ENCODE results near the gene SFTPA1. TPM values are rescaled to one million over a fixed set of nuclear protein-coding genes. Genes with fewer than 3 reads are reported as not detected.
"Not testable (repeated sequence)": the region's sequence is repeated elsewhere in the genome, so short reads cannot be mapped to it uniquely, and the experiment has no call there.

SFTPA1 gene
- total RNA-seq, 1 donor from 2014 or later = not detected

DNA sequence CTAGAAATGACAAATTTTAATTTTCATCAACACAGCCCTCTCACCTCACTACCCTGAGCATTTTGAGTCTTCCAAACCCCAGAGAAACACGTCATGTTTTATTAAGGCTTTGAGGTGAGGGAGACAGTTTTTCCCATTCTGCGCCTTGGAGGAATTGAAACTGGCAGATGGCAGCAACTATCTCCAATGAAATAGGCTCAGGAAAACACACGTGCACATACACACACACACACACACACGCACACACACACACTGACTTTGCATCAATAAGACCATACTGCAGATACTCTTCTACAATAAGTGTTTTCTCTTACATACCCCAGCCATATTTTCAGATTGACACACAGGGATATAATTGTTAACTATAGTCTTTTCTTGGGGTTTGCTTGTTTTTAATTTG, 47.3 kb upstream of the SFTPA1 start:
- no peak for DNase-seq (ENCODE audit: low spot score)
- Mint-ChIP-seq H3K27me3 (ENCODE audit: insufficient read depth, low read depth) (peaks cover 2% of the 10 kb centered on the region), H3K36me3 (no peaks in the 10 kb centered on the region), H3K4me1 (peaks cover 4% of the 10 kb centered on the region), H3K9me3 (peaks cover 5% of the 10 kb centered on the region), H3K27ac (no peak overlapping the region), H3K4me3 (no peak overlapping the region)
- Histone ChIP-seq H2AFZ (replicated peaks) (no peak overlapping the region), H3K4me2 (no peak overlapping the region), H3F3A (ENCODE audit: low read depth) (no peaks in the 10 kb centered on the region), H3K27ac (no peak overlapping the region), H4K20me1 (ENCODE audit: low read depth) (no peaks in the 10 kb centered on the region), H3K27me3 (peaks cover 38% of the 10 kb centered on the region), H3K4me3 (no peak overlapping the region), H3K4me1 (no peaks in the 10 kb centered on the region), H3K36me3 (no peaks in the 10 kb centered on the region), H3K79me2 (ENCODE audit: low read depth) (no peaks in the 10 kb centered on the region), H3K9ac (no peak overlapping the region), H3K9me3 (ENCODE audit: low read depth) (no peaks in the 10 kb centered on the region)
- TF ChIP-seq EZH2 (IDR thresholded peaks at IDR 0.05) (no peak), EZH2phosphoT487 (IDR thresholded peaks at IDR 0.05) (no peak)
- TF ChIP-seq, protein P1, sequence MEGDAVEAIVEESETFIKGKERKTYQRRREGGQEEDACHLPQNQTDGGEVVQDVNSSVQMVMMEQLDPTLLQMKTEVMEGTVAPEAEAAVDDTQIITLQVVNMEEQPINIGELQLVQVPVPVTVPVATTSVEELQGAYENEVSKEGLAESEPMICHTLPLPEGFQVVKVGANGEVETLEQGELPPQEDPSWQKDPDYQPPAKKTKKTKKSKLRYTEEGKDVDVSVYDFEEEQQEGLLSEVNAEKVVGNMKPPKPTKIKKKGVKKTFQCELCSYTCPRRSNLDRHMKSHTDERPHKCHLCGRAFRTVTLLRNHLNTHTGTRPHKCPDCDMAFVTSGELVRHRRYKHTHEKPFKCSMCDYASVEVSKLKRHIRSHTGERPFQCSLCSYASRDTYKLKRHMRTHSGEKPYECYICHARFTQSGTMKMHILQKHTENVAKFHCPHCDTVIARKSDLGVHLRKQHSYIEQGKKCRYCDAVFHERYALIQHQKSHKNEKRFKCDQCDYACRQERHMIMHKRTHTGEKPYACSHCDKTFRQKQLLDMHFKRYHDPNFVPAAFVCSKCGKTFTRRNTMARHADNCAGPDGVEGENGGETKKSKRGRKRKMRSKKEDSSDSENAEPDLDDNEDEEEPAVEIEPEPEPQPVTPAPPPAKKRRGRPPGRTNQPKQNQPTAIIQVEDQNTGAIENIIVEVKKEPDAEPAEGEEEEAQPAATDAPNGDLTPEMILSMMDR (IDR thresholded peaks at IDR 0.05) = no peak

DNA sequence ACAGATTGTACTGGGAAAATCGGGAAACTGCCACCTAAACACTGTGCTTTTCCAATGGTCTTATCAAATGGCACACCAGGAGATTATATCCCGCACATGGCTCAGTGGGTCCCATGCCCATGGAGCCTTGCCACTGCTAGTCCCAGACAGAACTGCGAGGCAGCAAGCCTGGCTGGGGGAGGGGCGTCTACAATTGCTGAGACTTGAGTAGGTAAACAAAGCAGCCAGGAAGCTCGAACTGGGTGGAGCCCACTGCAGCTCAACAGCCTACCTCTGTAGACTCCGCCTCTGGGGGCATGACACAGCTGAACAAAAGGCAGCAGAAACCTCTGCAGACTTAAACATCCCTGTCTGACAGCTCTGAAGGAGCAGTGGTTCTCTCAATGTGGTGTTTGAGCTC, 40.1 kb upstream of the SFTPA1 start:
- H3K4me3 ChIP-seq; H3F3A ChIP-seq (ENCODE audit: low read depth); H3K4me3 Mint-ChIP-seq; H3K9me3 ChIP-seq (ENCODE audit: low read depth); H2AFZ ChIP-seq (replicated peaks); H3K4me1 Mint-ChIP-seq; H3K27me3 Mint-ChIP-seq (ENCODE audit: insufficient read depth, low read depth); H3K27ac Mint-ChIP-seq; H3K9ac ChIP-seq; H4K20me1 ChIP-seq (ENCODE audit: low read depth); DNase-seq (ENCODE audit: low spot score); H3K4me2 ChIP-seq; H3K27ac ChIP-seq; H3K79me2 ChIP-seq (ENCODE audit: low read depth); H3K36me3 Mint-ChIP-seq; H3K36me3 ChIP-seq; H3K4me1 ChIP-seq; H3K27me3 ChIP-seq: not testable (repeated sequence)
- H3K9me3 Mint-ChIP-seq = peaks cover 19% of the 10 kb centered on the region

DNA sequence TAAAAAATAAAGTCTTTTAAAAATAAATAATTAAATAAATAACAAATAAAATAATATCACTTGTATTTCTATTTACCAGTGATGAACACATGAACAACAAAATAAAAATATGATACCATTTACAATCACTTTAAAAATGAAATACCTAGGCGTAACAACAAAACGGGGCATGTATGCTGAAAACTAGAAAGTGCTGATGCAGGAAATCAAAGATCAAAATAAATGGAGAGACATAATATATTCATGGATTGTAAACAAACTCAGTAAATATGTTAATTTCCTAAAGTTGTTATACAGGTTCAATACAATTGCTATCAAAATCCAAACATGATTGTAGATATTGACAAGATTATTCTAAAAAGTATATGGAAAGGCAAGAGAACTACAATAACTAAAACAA, 31.4 kb upstream of the SFTPA1 start:
- H3K4me3 ChIP-seq = no peak overlapping the region
- no peak overlapping the region for H3K4me2 ChIP-seq
- H3K9me3 Mint-ChIP-seq = peaks cover 8% of the 10 kb centered on the region
- TF ChIP-seq EZH2phosphoT487 (IDR thresholded peaks at IDR 0.05) (no peak), EZH2 (IDR thresholded peaks at IDR 0.05) (no peak)
- TF ChIP-seq, protein P1 (IDR thresholded peaks at IDR 0.05) = no peak
- H3F3A ChIP-seq (ENCODE audit: low read depth) = no peaks in the 10 kb centered on the region
- no peaks in the 10 kb centered on the region for H3K36me3 ChIP-seq
- peaks cover 13% of the 10 kb centered on the region for H3K27me3 ChIP-seq
- H3K27ac Mint-ChIP-seq = no peak overlapping the region
- no peaks in the 10 kb centered on the region for H3K79me2 ChIP-seq (ENCODE audit: low read depth)
- H2AFZ ChIP-seq (replicated peaks) = no peak overlapping the region
- no peaks in the 10 kb centered on the region for H4K20me1 ChIP-seq (ENCODE audit: low read depth)
- DNase-seq (ENCODE audit: low spot score) = no peak
- no peaks in the 10 kb centered on the region for H3K9me3 ChIP-seq (ENCODE audit: low read depth)
- H3K4me1 Mint-ChIP-seq = no peaks in the 10 kb centered on the region
- H3K9ac ChIP-seq = no peak overlapping the region
- no peaks in the 10 kb centered on the region for H3K4me1 ChIP-seq
- no peak overlapping the region for H3K4me3 Mint-ChIP-seq
- peaks cover 2% of the 10 kb centered on the region for H3K27me3 Mint-ChIP-seq (ENCODE audit: insufficient read depth, low read depth)
- no peaks in the 10 kb centered on the region for H3K36me3 Mint-ChIP-seq
- H3K27ac ChIP-seq = no peak overlapping the region

DNA sequence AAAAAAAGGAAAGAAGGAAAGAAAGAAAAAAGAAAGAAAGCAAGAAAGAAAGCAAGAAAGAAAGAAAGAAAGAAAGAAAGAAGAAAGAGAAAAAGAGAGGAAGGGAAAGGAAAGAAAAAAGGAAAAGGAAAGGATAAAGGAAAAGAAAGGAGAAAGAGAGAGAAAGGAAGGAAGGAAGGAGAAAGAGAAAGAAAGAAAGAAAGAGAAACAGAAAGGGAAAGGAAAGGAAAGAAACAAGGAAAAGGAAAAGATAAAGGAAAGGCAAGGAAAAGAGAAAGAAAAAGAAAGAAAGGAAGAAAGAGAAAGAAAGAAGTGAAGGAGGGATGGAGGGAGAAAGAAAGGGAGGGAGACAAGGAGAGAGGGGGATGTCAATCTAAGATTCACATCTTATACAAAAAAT, 29.7 kb upstream of the SFTPA1 start:
- Histone ChIP-seq H4K20me1 (ENCODE audit: low read depth) (no peaks in the 10 kb centered on the region), H3K79me2 (ENCODE audit: low read depth) (no peaks in the 10 kb centered on the region), H3K36me3 (no peaks in the 10 kb centered on the region), H3K9ac (no peak overlapping the region), H2AFZ (replicated peaks) (no peak overlapping the region), H3K27ac (no peak overlapping the region), H3K4me1 (no peaks in the 10 kb centered on the region), H3F3A (ENCODE audit: low read depth) (no peaks in the 10 kb centered on the region), H3K4me2 (no peak overlapping the region), H3K9me3 (ENCODE audit: low read depth) (no peaks in the 10 kb centered on the region), H3K27me3 (peaks cover 13% of the 10 kb centered on the region), H3K4me3 (no peak overlapping the region)
- no peak for DNase-seq (ENCODE audit: low spot score)
- Mint-ChIP-seq H3K9me3 (peaks cover 2% of the 10 kb centered on the region), H3K27ac (no peak overlapping the region), H3K36me3 (no peaks in the 10 kb centered on the region), H3K27me3 (ENCODE audit: insufficient read depth, low read depth) (peaks cover 2% of the 10 kb centered on the region), H3K4me3 (no peak overlapping the region), H3K4me1 (no peaks in the 10 kb centered on the region)
- TF ChIP-seq EZH2 (IDR thresholded peaks at IDR 0.05) (no peak), EZH2phosphoT487 (IDR thresholded peaks at IDR 0.05) (no peak)
- TF ChIP-seq, protein P1 (IDR thresholded peaks at IDR 0.05) = no peak

All from neural progenitor cell (in vitro differentiated cells).